WTC11 (cell line): ENCODE measurements around the gene ZNF329. TPM values are rescaled to one million over a fixed set of nuclear protein-coding genes. Genes with fewer than 3 reads are reported as not detected.

Source experiments
- ATAC-seq: fragments of 200-7000 bp; cut with Tn5 transposase; 2 replicates; pipeline ENCODE4 v1.10.0; 2021; ENCODE audit warnings: mild to moderate bottlenecking, moderate library complexity
- CTCF ChIA-PET: fragments of 300-600 bp; sonication (Branson Sonifier 250); formaldehyde crosslinking; loops from one replicate; lab custom pipeline; 2021; ENCODE audit warnings: antibody characterized with exemption; lab: Charles Lee
- POLR2A ChIA-PET: fragments of 350-600 bp; sonication (Branson Sonifier 250); formaldehyde crosslinking; loops from one replicate; lab custom pipeline; 2021; ENCODE audit warnings: antibody characterized with exemption; lab: Charles Lee
- DNase-seq: peaks from one replicate; pipeline ENCODE4 v3.0.0; 2021; ENCODE audit warnings: low spot score
- H3K27ac Mint-ChIP-seq: 2 replicates; pipeline ENCODE4 v1.8.0; 2021; ENCODE audit warnings: mixed read lengths
- H3K27me3 Mint-ChIP-seq: 2 replicates; pipeline ENCODE4 v1.8.0; 2021; ENCODE audit warnings: low read depth, mild to moderate bottlenecking, moderate library complexity, mixed read lengths
- H3K36me3 Mint-ChIP-seq: 2 replicates; pipeline ENCODE4 v1.8.0; 2021; ENCODE audit warnings: mixed read lengths
- H3K4me1 Mint-ChIP-seq: 2 replicates; pipeline ENCODE4 v1.8.0; 2022; ENCODE audit warnings: mixed read lengths
- H3K4me3 Mint-ChIP-seq: 2 replicates; pipeline ENCODE4 v1.8.0; 2021; ENCODE audit warnings: mild to moderate bottlenecking, moderate library complexity, mixed read lengths
- H3K9me3 Mint-ChIP-seq: 2 replicates; pipeline ENCODE4 v1.8.0; 2021; ENCODE audit warnings: mixed read lengths
- CBFB ChIP-seq: sonication (generic); formaldehyde crosslinking; IDR thresholded peaks from 2 replicates; pipeline ENCODE4 v1.8.1; 2022; ENCODE audit warnings: mild to moderate bottlenecking, low read depth, missing genetic modification reagents
- ELF4 ChIP-seq: sonication (generic); formaldehyde crosslinking; IDR thresholded peaks from 2 replicates; pipeline ENCODE4 v1.8.1; 2022; ENCODE audit warnings: low read depth, mild to moderate bottlenecking, moderate library complexity, missing genetic modification reagents
- EMX1 ChIP-seq: fragments of 250-450 bp; sonication (Bioruptor Pico); IDR thresholded peaks from 2 replicates; pipeline ENCODE4 v1.8.0; 2021; ENCODE audit warnings: mild to moderate bottlenecking
- ETV6 ChIP-seq: sonication (generic); formaldehyde crosslinking; IDR thresholded peaks from 2 replicates; pipeline ENCODE4 v1.8.1; 2022; ENCODE audit warnings: mild to moderate bottlenecking, missing genetic modification reagents
- MXD4 ChIP-seq: fragments of 250-450 bp; sonication (Bioruptor Pico); IDR thresholded peaks from 2 replicates; pipeline ENCODE4 v1.8.0; 2021; ENCODE audit warnings: mild to moderate bottlenecking, moderate library complexity, borderline replicate concordance
- RELA ChIP-seq: sonication (generic); formaldehyde crosslinking; IDR thresholded peaks from 2 replicates; pipeline ENCODE4 v1.8.1; 2022; ENCODE audit warnings: missing genetic modification reagents, mild to moderate bottlenecking, borderline replicate concordance
- SMAD3 ChIP-seq: sonication (generic); formaldehyde crosslinking; IDR thresholded peaks from 2 replicates; pipeline ENCODE4 v1.8.0; 2022; ENCODE audit warnings: missing genetic modification reagents, mild to moderate bottlenecking, borderline replicate concordance
- SMAD4 ChIP-seq: sonication (generic); formaldehyde crosslinking; IDR thresholded peaks from 2 replicates; pipeline ENCODE4 v1.8.0; 2022; ENCODE audit warnings: mild to moderate bottlenecking, missing genetic modification reagents
- SP1 ChIP-seq: sonication (generic); formaldehyde crosslinking; conservative IDR thresholded peaks from 2 replicates; pipeline ENCODE4 v1.8.1; 2022; ENCODE audit warnings: missing genetic modification reagents
- TP53 ChIP-seq: sonication (generic); formaldehyde crosslinking; IDR thresholded peaks from 2 replicates; pipeline ENCODE4 v1.8.1; 2023; ENCODE audit warnings: mild to moderate bottlenecking, missing genetic modification reagents
- ZNF138 ChIP-seq: sonication (generic); formaldehyde crosslinking; conservative IDR thresholded peaks from 2 replicates; pipeline ENCODE4 v1.8.1; 2022; ENCODE audit warnings: mild to moderate bottlenecking, moderate library complexity, missing genetic modification reagents
- ZNF219 ChIP-seq: sonication (generic); formaldehyde crosslinking; IDR thresholded peaks from 2 replicates; pipeline ENCODE4 v1.8.0; 2023; ENCODE audit warnings: missing genetic modification reagents, mild to moderate bottlenecking, borderline replicate concordance
- ZNF263 ChIP-seq: sonication (generic); formaldehyde crosslinking; IDR thresholded peaks from 2 replicates; pipeline ENCODE4 v1.8.1; 2022; ENCODE audit warnings: low read depth, mild to moderate bottlenecking, moderate library complexity, missing genetic modification reagents
- ZNF396 ChIP-seq: fragments of 250-450 bp; sonication (Bioruptor Pico); IDR thresholded peaks from 2 replicates; pipeline ENCODE4 v1.8.0; 2021; ENCODE audit warnings: mild to moderate bottlenecking, moderate library complexity, borderline replicate concordance
- total RNA-seq: library from RNA; stranded (reverse); gene quantifications from 3 replicates; pipeline ENCODE4 v1.2.3, GENCODE V29; 2021
- TF ChIP-seq, protein P1 (sequence below): sonication (generic); formaldehyde crosslinking; IDR thresholded peaks from 2 replicates; pipeline ENCODE4 v1.8.1; 2023; ENCODE audit warnings: mild to moderate bottlenecking, missing genetic modification reagents
- TF ChIP-seq, protein P2 (sequence below): sonication (generic); formaldehyde crosslinking; IDR thresholded peaks from 2 replicates; pipeline ENCODE4 v1.8.0; 2023; ENCODE audit warnings: missing genetic modification reagents
- TF ChIP-seq, protein P3 (sequence below): sonication (generic); formaldehyde crosslinking; IDR thresholded peaks from 2 replicates; pipeline ENCODE4 v1.8.1; 2023; ENCODE audit warnings: mild to moderate bottlenecking, missing genetic modification reagents, moderate library complexity
- TF ChIP-seq, protein P4 (sequence below): sonication (generic); formaldehyde crosslinking; IDR thresholded peaks from 2 replicates; pipeline ENCODE4 v1.8.1; 2022; ENCODE audit warnings: mild to moderate bottlenecking, moderate library complexity, missing genetic modification reagents
- TF ChIP-seq, protein P5 (sequence below): sonication (generic); formaldehyde crosslinking; IDR thresholded peaks from 2 replicates; pipeline ENCODE4 v1.8.0; 2023; ENCODE audit warnings: missing genetic modification reagents, mild to moderate bottlenecking, borderline replicate concordance
- TF ChIP-seq, protein P6 (sequence below): sonication (generic); formaldehyde crosslinking; IDR thresholded peaks from 2 replicates; pipeline ENCODE4 v1.8.1; 2023; ENCODE audit warnings: mild to moderate bottlenecking, moderate library complexity, missing genetic modification reagents

The ZNF329 gene
- total RNA-seq, 1 experiment from 2014 or later, result 16.3 TPM

DNA sequence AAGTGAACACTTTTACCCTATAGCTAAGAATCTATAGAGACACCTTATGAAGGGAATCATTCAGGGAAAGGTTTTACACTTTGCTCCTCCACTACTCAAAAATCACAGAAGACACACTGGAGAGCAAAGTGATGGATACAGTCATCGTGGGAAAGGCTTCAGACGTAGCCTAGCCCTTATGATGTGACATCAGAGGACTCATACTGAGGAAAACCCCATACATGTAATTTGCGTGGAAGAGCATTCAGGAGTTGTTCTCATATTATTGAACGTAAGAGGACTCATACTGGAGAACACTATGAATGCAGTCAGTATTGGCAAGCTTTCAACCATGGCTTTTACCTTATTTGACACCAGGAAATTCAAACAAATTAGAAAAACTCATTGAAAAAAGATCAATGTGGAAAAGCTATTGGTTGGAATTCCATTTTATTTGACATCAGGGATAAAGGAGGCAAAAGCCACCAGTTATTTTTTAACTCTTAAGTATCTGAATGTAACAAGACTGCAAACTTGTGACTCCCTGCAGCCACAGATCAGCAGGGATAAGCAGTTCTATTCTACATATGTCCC is 16.2 kb upstream of the ZNF329 start:
- Mint-ChIP-seq H3K27ac (no peak overlapping the region), H3K4me1 (no peaks in the 10 kb centered on the region), H3K27me3 (peaks cover 40% of the 10 kb centered on the region)
- TF ChIP-seq ZNF219 (no peak), ELF4 (CRISPR knock-in tag) (no peak), RELA (CRISPR knock-in tag) (no peak), ZNF263 (CRISPR knock-in tag) (no peak), CBFB (no peak), SP1 (CRISPR knock-in tag) (no peak), EMX1 (no peak), MXD4 (CRISPR knock-in tag) (no peak), SMAD4 (CRISPR knock-in tag) (no peak), ZNF138 (CRISPR knock-in tag) (no peak)
- TF ChIP-seq, protein P1, sequence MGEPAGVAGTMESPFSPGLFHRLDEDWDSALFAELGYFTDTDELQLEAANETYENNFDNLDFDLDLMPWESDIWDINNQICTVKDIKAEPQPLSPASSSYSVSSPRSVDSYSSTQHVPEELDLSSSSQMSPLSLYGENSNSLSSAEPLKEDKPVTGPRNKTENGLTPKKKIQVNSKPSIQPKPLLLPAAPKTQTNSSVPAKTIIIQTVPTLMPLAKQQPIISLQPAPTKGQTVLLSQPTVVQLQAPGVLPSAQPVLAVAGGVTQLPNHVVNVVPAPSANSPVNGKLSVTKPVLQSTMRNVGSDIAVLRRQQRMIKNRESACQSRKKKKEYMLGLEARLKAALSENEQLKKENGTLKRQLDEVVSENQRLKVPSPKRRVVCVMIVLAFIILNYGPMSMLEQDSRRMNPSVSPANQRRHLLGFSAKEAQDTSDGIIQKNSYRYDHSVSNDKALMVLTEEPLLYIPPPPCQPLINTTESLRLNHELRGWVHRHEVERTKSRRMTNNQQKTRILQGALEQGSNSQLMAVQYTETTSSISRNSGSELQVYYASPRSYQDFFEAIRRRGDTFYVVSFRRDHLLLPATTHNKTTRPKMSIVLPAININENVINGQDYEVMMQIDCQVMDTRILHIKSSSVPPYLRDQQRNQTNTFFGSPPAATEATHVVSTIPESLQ, result no peak
- TF ChIP-seq, all 79 proteins: peak for 0
- ChIA-PET POLR2A (interaction anchor here (0.7 kb wide), 1 partner anchor 31 kb away, joined by 3 read pairs; no protein-coding TSS in a partner anchor), CTCF (interaction anchor here (1.0 kb wide), 1 partner anchor 145 kb away, joined by 3 read pairs; no protein-coding TSS in a partner anchor)
- Mint-ChIP-seq H3K4me3 (no peak overlapping the region), H3K9me3 (peaks cover 66% of the 10 kb centered on the region), H3K36me3 (peaks cover 39% of the 10 kb centered on the region)
- no peak for DNase-seq
- ATAC-seq, result no peak

DNA sequence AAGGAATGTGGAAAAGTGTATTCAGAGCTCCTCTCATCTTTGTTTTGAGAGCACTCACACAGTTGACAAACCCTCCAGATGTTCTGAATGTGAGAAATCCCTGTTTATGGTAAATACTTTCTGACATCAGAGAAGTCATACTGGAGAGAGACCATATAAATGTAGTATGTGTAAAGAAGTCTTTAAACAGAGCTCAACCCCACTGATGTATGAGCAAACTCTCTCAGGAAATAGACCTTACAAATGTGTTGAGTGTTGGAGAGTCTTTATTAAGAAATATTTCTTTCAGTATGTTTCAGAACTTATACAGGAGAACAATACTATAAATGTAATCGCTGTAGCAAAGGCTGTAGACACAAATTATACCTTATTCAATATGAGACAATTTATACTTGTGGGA is 15.7 kb upstream of the ZNF329 start:
- ATAC-seq, result no peak
- H3K27ac Mint-ChIP-seq, result no peak overlapping the region
- DNase-seq, result no peak
- CTCF ChIA-PET, result no interaction called here
- H3K9me3 Mint-ChIP-seq, result peaks cover 69% of the 10 kb centered on the region
- no peaks in the 10 kb centered on the region for H3K4me1 Mint-ChIP-seq
- TF ChIP-seq, protein P2, sequence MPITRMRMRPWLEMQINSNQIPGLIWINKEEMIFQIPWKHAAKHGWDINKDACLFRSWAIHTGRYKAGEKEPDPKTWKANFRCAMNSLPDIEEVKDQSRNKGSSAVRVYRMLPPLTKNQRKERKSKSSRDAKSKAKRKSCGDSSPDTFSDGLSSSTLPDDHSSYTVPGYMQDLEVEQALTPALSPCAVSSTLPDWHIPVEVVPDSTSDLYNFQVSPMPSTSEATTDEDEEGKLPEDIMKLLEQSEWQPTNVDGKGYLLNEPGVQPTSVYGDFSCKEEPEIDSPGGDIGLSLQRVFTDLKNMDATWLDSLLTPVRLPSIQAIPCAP (CRISPR knock-in tag), result no peak
- TF ChIP-seq, protein P3, sequence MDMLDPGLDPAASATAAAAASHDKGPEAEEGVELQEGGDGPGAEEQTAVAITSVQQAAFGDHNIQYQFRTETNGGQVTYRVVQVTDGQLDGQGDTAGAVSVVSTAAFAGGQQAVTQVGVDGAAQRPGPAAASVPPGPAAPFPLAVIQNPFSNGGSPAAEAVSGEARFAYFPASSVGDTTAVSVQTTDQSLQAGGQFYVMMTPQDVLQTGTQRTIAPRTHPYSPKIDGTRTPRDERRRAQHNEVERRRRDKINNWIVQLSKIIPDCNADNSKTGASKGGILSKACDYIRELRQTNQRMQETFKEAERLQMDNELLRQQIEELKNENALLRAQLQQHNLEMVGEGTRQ (CRISPR knock-in tag), result no peak
- TF ChIP-seq, protein P4, sequence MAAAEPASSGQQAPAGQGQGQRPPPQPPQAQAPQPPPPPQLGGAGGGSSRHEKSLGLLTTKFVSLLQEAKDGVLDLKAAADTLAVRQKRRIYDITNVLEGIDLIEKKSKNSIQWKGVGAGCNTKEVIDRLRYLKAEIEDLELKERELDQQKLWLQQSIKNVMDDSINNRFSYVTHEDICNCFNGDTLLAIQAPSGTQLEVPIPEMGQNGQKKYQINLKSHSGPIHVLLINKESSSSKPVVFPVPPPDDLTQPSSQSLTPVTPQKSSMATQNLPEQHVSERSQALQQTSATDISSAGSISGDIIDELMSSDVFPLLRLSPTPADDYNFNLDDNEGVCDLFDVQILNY (CRISPR knock-in tag), result no peak
- TF ChIP-seq ZNF396 (no peak), ZNF138 (CRISPR knock-in tag) (no peak), SMAD3 (CRISPR knock-in tag) (no peak), SMAD4 (CRISPR knock-in tag) (no peak), TP53 (CRISPR knock-in tag) (no peak), ZNF263 (CRISPR knock-in tag) (no peak), ETV6 (CRISPR knock-in tag) (no peak)
- TF ChIP-seq, protein P5, sequence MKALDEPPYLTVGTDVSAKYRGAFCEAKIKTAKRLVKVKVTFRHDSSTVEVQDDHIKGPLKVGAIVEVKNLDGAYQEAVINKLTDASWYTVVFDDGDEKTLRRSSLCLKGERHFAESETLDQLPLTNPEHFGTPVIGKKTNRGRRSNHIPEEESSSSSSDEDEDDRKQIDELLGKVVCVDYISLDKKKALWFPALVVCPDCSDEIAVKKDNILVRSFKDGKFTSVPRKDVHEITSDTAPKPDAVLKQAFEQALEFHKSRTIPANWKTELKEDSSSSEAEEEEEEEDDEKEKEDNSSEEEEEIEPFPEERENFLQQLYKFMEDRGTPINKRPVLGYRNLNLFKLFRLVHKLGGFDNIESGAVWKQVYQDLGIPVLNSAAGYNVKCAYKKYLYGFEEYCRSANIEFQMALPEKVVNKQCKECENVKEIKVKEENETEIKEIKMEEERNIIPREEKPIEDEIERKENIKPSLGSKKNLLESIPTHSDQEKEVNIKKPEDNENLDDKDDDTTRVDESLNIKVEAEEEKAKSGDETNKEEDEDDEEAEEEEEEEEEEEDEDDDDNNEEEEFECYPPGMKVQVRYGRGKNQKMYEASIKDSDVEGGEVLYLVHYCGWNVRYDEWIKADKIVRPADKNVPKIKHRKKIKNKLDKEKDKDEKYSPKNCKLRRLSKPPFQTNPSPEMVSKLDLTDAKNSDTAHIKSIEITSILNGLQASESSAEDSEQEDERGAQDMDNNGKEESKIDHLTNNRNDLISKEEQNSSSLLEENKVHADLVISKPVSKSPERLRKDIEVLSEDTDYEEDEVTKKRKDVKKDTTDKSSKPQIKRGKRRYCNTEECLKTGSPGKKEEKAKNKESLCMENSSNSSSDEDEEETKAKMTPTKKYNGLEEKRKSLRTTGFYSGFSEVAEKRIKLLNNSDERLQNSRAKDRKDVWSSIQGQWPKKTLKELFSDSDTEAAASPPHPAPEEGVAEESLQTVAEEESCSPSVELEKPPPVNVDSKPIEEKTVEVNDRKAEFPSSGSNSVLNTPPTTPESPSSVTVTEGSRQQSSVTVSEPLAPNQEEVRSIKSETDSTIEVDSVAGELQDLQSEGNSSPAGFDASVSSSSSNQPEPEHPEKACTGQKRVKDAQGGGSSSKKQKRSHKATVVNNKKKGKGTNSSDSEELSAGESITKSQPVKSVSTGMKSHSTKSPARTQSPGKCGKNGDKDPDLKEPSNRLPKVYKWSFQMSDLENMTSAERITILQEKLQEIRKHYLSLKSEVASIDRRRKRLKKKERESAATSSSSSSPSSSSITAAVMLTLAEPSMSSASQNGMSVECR (CRISPR knock-in tag), result no peak
- TF ChIP-seq, protein P6, sequence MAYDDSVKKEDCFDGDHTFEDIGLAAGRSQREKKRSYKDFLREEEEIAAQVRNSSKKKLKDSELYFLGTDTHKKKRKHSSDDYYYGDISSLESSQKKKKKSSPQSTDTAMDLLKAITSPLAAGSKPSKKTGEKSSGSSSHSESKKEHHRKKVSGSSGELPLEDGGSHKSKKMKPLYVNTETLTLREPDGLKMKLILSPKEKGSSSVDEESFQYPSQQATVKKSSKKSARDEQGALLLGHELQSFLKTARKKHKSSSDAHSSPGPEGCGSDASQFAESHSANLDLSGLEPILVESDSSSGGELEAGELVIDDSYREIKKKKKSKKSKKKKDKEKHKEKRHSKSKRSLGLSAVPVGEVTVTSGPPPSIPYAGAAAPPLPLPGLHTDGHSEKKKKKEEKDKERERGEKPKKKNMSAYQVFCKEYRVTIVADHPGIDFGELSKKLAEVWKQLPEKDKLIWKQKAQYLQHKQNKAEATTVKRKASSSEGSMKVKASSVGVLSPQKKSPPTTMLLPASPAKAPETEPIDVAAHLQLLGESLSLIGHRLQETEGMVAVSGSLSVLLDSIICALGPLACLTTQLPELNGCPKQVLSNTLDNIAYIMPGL (CRISPR knock-in tag), result no peak
- H3K27me3 Mint-ChIP-seq, result peaks cover 40% of the 10 kb centered on the region
- POLR2A ChIA-PET, result no interaction called here
- H3K36me3 Mint-ChIP-seq, result peaks cover 40% of the 10 kb centered on the region
- no peak overlapping the region for H3K4me3 Mint-ChIP-seq
